ENCODE measurements around the gene SETBP1.

Gene SETBP1

DNA sequence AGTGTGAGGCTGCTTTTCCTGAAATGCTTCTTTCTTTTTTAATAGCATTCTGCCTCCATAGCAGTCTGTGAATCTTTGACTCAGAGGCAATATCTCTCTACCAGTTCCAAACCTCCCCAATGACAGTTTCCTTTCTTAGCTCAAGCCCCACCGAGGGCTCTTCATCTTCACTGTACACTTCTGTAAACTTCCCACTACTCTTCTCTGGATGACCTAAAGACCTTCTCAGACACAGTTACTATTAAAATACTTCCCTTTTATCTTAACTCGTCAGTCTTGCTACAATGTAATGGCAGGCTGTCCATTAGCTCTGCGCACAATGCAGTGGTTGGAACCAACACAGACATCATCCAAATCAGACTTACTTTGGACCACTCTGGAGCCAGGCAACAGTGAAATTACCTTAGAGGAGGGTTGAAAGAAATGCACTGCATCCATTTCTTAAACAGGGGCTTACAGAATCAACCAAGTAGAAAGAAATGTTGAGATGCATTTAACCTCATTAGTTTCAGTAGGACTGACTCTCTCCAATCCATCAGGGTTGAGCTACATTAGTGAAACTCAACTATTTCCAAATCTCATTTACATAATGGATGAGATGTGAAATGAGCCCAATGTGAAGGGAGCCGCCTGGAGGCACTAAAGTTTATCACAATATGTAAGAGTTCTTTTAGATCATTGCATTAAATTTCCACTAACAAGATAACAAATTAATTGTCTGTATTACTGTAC is 343.8 kb downstream of the SETBP1 start:
- DNase-seq (ENCODE audit: low read depth), result no peak

- DNase-seq (ENCODE audit: low read depth), result no peak
Measured at GRCh38 chr18:45025089-45025450, 344.4 kb downstream of the SETBP1 start.

GRCh38 chr18:45026162-45026561 is 345.5 kb downstream of the SETBP1 start:
- DNase-seq (ENCODE audit: low read depth), result no peak

GRCh38 chr18:45034179-45034578 is 353.5 kb downstream of the SETBP1 start:
- no peak for DNase-seq (ENCODE audit: low read depth)

- DNase-seq (ENCODE audit: low read depth), result no peak
Measured at GRCh38 chr18:45037618-45038017, 356.9 kb downstream of the SETBP1 start.

DNA sequence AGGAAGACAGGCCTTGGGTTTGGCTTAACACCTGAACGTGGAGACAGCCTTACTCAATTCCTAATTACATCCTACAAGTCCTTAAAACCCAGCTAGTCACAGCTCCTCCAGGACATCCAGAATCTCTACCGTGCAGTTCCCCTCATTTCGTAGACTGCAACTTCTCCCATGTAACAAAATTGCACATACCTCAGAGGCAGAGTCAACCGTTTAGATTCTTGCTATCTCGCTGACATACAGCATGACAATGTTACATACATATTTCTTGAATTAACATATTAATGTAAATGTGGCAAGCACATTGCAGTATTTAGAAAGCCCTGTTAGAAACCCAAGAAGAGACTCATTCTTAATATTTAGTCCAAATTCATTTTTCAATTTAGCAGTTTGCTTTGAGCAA is 358.7 kb downstream of the SETBP1 start:
- no peak for DNase-seq (ENCODE audit: low read depth)

- no peak for DNase-seq (ENCODE audit: low read depth)
Measured at GRCh38 chr18:45040879-45041278, 360.2 kb downstream of the SETBP1 start.

DNA sequence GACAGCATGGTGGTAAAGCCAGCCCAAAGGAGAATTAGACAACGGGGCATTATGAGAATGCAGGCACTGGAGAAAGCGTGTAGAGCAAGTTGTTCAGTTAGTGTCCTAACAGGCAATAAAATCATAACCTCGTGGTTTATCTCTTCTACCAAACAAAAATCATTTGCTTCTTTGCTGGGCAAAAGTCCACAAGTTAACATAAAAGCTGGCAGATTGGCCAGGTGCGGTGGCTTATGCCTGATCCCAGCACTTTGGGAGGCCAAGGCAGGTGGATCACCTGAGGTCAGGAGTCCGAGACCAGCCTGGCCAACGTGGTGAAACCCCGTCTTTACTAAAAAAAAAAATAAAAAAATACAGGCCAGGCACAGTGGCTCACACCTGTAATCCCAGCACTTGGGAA is 364.1 kb downstream of the SETBP1 start:
- no peak for DNase-seq (ENCODE audit: low read depth)

DNA sequence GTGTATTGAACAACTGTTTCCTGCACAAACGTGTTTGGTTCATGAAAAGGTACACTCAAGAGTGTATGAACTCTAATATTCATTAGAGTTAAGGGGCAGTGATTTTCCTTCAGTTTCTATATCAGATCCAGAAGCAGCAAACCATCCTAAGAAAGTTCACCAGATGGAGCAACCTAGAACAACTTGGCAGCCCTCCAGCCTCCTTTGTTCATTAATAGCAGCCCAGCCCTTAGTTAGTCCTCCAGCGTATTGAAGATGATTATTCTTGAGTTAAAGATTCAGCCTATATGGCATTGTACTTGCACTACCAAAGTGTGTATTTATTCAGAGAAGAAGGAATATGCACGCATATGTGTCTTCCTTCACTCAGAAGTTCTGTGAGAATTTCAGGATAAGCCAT is 365.5 kb downstream of the SETBP1 start:
- no peak for DNase-seq (ENCODE audit: low read depth)

- no peak for DNase-seq (ENCODE audit: low read depth)
Measured at GRCh38 chr18:45046961-45047360, 366.3 kb downstream of the SETBP1 start.

DNA sequence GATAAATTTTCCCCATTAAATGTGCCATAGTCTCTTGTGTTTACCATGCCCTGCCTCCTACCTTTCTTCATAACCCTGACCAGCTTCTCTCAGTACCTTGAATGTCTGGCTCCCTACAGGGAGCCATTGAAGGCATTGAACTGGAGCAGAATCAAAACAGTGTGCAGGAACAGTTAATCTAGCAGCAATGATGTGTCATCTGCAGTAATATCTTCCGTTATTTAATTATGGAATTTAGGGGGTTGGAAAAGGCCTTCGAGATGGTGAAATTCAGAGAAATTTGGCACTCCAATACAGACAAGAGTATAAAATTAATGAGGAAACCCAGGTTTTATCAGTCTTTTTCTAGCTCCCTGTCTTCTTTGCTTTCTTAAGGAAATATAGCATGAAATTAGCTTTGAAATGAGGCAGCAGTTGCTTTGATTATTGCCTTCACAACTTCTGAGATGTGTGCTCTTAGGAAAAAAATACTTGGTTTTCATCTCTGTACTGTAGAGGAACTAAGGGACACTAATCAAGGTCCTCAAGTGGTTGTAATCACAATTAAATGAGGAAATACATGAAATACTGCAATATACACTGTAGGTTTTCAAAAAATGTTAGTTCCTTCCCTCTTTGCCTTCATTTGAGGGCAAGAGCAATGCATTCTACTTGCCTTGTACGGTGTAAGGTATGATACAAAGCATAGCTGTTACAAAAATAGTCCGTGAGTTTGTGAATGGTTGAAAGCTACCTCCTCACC is 369.1 kb downstream of the SETBP1 start:
- no peak for DNase-seq (ENCODE audit: low read depth)

GRCh38 chr18:45050712-45051601 is 370.3 kb downstream of the SETBP1 start:
- no peak for DNase-seq (ENCODE audit: low read depth)

DNA sequence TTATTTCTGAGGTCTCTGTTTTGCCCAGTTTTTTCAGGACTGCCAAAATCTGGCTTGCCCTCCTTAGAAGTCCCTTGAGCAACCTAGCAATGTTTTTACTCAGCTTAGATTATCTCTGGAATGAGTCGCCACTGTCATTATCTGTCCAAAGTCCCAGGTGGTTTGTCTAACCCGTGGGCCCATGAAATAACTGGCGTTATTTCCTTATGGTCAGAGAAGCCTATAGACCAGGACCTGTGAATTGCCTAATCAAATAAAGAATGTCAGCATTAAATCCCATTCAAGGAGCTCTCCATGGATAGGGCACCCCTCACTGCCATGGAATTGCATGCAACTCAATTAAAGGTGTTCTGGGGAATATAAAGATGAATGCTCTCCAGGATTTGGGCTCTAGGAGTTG is 373.9 kb downstream of the SETBP1 start:
- DNase-seq (ENCODE audit: low read depth), result no peak

- DNase-seq (ENCODE audit: low read depth), result no peak
Measured at GRCh38 chr18:45055811-45056210, 375.1 kb downstream of the SETBP1 start.

DNA sequence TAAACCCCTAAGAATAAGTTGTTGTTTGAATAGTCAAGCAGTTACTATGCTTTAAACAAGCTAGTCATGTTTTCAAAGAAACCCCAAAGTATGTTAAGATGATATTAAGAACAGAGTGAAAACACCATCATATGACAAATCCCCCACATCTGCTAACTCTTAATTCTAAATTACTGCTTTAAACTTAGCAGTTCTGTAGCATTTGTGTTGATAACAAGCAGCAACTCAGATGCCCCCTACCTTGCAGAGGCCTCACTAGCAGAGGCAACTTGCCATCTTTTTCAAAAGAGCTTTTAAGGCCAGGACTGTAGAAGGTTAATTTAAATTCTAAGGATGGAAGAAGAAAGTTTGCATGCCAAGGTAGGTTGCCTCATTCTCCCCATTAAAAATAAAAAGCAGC is 376.2 kb downstream of the SETBP1 start:
- no peak for DNase-seq (ENCODE audit: low read depth)

DNA sequence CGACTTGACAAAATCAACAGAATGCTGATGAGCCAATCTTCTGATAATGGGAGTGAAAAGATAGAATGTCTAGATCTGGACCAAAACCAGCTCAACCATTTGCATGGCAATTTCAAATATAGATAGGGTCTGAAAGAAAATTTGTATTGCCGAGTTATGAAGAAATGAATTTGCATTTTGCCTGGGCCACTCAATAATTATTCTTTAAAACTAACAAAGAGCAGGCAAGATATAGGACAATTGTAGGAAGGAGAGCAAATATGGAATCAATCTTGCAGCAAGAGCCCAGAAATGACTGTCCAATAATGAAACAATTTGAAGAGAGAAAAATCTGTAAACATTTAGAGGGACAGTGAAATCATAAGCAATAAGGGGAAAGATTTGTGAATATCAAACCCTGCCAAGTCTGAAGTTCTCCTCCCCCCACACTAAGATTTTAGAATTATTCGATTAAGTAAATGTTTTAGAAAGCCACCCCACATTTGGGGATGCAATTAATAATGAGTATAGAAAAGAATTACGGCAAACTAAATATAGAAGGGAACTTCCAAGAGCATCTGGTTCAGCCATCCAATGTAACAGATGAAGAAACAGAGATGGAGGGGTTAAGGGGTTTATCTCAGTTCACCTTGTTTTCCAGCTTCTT is 377.4 kb downstream of the SETBP1 start:
- no peak for DNase-seq (ENCODE audit: low read depth)

DNA sequence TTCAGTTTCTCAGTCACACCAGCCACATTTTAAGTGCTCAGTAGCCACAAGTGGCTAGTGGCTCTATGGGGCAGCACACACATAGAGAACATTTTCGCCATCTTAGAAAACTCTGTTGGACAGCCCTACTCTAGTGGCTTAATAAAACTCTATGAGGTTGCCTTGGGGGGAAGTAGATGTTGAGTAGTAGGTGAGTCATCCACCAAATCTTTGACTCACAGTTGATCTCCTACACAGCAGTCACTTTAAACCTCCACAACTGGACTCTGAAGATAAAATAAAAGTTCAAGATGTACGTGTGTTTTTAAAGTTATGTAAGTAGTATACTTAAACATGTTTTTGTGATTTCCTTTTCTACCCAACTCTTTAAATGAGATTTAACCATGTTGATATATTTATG is 379.0 kb downstream of the SETBP1 start:
- no peak for DNase-seq (ENCODE audit: low read depth)

GRCh38 chr18:45060102-45060501 is 379.4 kb downstream of the SETBP1 start:
- DNase-seq (ENCODE audit: low read depth), result no peak

DNA sequence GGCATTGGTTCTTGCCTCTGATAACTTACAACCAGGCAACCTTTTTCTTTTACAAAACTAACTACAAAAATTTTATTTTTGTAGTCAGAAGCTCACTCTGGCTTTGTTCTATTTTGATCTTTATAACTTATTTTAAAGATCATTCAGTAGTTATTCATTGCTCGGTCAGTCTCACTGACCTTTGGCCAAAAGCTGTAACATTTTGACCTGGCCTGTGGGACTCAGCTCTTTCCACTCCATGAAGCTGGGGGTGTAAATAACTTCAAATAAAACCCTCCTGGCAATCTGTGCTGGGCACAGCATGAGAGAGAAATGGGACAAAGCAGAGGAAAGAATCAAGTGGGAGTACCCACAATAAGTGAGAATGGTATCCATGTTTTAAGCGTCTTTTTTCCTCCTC is 380.7 kb downstream of the SETBP1 start:
- DNase-seq (ENCODE audit: low read depth), result no peak

- no peak for DNase-seq (ENCODE audit: low read depth)
Measured at GRCh38 chr18:45063246-45064038, 382.8 kb downstream of the SETBP1 start.

- DNase-seq (ENCODE audit: low read depth), result no peak
Measured at GRCh38 chr18:45066210-45066609, 385.5 kb downstream of the SETBP1 start.
